GM19043 (cell line): ENCODE measurements around the gene REL.
"Not testable (repeated sequence)": the region's sequence is repeated elsewhere in the genome, so short reads cannot be mapped to it uniquely, and the experiment has no call there.

Source experiments
- ATAC-seq: cut with Tn5 transposase; IDR thresholded peaks from one replicate; pipeline ENCODE4 v1.9.1; 2021; ENCODE audit warnings: low read depth; ENCODE audit not compliant: unreplicated experiment

Gene REL

DNA sequence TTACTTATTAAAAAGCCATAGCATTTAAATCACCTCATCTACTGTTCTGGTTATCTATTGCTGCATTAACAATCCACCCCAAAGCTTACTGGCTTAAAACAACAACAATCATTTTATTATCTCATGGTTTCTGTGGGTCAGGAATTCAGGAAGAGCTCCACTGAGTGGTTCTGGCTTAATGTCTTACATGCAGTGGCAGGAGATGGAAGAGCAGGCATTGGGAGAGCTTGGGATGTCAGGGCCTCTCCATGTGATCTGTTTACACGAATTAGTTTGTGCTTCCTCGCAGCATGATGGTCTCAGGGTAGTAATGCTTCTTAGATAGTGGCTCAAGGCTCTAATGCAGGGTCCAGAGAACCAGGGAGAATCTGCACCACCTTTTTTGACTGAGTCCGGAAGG is 14.4 kb upstream of the REL start:
- ATAC-seq: no peak

DNA sequence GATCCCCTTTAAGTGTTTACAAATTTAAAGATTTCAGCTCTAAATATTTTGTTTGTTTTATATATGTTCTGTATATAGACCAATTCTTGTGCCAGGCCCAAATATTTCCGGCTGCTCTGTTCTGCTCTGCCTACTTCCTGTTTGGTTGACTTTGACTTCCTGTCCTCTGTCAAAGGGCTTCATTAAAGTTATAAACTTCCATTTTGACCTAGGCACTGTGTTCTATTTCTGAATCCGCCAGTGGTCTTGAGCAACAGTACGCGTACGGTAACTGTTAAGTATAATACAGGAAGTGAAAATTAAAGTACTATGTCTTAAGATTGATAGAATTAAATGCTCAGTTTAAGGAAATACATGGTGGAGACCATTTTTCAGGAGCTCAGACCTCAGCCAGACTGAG is 13.5 kb upstream of the REL start:
- no peak for ATAC-seq

DNA sequence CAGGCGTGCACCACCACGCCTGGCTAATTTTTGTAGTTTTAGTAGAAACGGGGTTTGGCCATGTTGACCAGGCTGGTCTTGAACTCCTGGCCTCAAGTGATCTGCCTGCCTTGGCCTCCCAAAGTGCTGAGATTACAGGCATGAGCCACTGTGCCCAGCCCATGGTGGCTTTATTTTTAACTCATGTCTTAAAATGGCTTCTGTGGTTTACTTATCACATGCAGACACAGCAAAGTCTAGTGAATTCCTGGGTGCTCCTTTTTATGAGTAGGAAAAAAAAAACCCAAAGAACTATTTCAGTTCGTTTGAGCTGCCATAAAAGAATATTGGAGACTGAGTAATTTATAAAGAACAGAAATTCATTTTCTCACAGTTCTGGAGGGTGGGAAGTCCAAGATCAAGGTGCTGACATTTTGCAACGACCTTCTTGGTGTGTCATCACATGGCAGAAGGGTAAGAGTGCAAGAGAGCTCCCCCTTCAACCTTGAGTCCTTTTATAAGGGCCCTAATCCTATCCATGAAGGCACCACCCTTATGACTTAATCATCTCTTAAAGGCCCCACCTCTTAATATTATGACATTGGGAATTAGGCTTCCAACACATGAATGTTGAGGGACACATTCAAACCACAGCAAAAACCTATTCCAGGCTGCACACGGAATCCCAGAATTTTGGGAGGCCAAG is 12.6 kb upstream of the REL start:
- ATAC-seq: no peak

DNA sequence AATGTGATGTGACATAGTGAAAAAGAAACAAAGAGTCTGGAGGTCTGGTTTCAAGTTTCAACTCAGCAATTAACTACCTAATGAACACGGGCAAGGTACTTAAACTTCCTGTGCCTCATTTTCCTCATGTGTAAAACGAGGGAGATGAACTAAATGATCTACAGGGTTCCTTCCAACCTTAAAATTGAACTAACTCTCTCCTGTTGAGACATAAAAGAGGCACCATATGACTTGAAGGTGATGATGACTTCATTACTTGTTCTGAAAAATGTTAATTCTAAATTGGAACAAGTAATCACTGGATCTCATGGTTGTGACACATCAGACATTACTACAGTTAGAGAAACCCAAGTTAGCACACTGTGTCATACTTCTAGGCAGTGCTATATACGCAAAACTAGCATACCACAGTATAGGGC is 8.9 kb upstream of the REL start:
- ATAC-seq: no peak

DNA sequence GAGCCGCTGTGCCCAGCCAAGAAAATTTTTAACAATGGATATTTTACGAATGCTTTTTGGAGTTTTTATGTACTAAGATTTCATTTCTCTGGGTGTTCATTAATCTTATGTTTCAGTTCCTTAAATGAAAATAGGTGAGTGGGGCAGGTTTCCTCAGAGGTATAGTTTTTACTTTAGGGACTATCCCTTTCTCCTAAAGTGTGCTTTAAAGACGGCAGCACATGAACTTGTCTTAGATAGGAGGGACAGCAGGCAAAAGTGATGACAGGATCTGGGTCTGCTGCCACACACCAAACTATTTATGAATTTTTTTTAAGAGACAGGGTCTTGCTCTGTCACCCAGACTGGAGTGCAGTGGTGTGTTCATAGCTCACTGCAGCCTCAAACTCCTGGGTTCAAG is 8.0 kb upstream of the REL start:
- peak; percentile 83 for ATAC-seq

DNA sequence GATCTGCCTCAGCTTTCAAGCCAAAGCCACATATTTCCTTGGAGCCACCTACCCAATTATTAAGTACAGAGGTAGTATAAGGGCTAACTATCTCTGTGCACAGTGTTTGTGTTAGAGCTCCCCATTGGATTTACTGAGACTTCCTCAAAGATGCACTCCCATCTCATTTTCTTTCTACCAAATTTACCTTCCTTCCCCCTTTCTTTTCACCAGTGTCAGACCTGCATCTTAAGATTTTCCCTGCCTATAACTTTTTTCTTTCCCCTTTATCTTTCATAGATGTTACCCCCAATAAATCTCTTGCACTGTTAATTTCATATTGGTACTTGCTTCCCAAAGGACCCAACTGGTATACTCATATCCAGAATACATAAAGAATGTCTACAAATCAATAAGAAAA is 5.9 kb upstream of the REL start:
- ATAC-seq: no peak

DNA sequence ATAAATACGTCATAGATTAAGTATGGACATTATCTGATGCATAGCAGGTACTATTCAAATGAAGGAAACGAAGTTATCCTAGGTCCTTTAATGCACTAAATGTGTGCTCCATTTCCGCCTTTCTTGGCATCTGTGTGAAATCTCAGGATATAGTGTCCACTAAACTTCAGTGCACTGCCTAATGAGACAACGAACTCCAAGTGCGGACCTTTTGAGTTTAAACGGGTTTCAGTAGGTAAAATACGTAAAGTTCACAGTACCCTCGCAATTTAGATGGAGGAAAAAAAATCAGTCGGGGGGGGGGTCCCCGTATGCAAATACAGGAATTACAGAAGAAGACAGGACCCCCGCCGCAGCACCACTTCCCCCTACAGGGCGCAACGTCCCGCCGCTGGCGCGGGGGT is 729 bp upstream of the REL start:
- ATAC-seq: peak; percentile 1

DNA sequence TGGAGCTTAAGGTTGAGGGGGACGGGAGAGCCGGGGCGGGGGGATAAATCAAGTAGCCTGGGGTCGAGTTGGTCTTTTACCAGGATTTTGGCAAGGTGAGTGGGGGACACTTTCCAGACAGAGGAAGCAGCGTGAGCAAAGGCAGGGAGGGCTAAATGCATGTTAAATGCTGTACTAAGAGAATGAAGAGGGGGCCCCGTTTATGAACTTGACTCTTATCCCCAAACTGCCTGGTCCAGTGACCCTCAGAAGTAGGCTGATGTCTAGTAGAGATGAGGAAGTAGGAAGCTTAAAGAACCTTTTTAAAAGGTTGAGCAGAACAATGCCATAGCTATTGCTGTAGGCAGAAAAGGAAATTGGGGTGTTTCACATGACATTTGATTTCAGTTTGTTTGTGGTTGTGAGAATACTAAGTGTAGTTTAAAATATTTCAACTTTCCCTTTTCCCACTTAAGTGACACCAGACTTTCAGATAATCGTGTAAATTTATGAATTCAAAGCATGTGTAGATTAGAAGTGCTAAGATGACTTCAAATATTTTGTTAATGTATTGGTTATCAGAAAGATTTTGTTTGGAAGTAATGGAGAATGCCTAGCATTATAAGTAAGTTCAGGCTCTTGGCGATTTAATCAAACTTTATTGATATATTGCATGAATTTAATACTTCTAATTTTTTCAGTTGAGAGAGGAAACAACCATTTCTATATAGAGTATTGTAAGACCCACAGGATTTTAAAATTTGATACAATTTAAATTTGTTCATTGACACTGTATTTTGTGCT is 1.8 kb downstream of the REL start:
- ATAC-seq: peak; percentile 33

DNA sequence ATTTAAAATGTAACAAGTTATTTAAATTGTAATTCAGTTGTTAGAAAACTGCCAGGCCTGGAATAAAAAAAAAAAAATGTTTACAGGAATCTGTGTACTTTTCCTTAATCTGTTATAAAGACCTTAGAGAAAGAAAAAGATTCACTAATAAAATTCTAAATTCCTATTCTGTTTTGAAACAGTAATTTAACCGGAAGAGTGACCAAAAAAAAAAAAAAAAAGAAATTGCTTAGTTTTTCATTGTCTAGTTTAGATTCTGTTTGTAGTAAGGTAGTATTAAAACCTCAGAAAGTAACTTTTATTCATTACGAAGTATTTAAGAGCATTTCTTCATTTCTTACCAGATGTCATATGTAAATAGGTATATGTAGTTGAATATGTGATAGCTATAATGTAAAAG is 2.5 kb downstream of the REL start:
- no peak for ATAC-seq

DNA sequence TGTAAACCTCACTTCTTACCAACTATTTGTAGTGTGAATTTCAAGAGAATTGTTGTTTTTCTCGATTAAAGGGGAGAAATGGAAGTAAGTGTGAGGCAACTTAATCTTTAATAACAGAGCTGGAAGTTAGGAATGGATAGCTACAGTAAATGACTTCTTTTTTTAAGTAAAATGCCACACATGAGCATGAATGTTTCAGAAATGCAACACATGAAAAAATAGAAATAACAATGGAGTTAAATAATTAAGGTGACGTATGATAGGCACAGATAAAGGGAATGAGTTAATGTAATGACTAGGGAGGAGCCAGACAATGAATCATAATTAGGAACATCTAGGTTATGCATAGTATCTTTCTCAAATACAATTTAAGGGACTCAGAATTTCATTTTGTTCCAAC is 3.4 kb downstream of the REL start:
- ATAC-seq: no peak

DNA sequence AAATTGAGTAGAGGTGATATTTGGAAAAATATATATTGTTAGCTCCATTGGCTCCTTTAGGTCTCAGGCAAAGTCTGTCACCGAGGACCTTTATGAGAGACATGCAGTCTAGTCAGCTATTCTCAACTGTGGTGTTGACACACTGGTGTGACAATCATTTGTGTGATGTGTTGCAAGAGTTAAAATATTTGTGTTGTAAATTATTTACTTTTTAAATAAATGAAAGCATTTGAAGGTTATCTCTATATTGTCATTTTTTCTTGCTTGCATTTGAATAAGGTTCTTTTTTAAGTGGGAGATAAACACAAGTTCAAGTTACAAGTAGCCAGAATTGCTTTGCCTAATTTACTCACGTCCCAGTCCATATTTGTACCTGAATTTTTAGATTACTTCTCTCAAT is 4.3 kb downstream of the REL start:
- ATAC-seq: no peak

DNA sequence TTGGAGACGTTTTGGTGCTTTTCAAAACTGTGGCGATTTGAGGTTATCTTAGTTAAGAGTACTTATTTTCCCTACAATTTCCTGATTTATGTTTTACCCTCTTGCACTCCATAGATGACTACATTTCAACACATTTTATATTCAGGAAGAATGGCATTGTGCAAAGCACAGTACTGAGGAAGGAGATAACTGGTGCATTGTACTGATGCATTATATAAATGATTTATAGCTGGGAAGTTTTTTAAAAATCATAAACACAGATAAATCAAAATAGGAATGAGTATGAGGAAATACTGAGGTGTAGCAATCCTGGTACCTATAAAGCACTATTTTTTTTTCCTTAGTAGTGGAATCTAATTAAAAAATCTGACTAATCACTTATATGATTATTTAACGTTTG is 5.6 kb downstream of the REL start:
- no peak for ATAC-seq

DNA sequence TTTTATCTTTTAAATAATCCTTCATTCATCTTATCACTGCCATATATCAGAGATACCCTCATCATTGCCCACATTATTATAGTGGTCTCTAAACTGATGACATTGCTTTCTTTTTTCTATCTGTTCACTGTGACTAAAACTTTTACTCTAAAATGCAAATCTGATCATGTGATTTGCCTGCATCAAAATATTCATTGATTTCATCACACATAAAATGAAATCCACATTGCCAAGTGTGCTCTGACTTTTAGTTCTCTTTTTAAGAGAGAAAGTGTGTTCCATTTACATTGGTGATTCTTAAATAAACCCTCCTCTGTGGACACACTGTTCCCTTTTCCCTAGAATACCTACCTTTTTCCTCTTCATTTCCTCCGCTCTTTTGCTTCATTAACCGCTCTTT is 7.5 kb downstream of the REL start:
- no peak for ATAC-seq

DNA sequence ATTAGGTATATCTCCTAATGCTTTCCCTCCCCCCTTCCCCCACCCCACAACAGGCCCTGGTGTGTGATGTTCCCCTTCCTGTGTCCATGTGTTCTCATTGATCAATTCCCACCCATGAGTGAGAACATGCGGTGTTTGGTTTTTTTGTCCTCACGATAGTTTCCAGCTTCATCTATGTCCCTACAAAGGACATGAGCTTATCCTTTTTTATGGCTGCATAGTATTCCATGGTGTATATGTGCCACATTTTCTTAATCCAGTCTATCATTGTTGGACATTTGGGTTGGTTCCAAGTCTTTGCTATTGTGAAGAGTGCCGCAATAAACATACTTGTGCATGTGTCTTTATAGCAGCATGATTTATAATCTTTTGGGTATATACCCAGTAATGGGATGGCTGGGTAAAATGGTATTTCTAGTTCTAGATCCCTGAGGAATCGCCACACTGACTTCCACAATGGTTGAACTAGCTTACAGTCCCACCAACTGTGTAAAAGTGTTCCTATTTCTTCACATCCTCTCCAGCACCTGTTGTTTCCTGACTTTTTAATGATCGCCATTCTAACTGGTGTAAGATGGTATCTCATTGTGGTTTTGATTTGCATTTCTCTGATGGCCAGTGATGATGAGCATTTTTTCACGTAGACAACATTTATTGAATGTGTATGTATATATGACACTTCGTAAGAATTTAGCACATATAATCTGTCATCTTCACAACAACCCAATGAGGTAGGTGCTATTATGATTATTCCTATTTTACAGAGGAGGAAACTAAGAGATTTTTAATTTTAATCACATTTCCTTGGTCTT is 8.4 kb downstream of the REL start:
- ATAC-seq: not testable (repeated sequence)

DNA sequence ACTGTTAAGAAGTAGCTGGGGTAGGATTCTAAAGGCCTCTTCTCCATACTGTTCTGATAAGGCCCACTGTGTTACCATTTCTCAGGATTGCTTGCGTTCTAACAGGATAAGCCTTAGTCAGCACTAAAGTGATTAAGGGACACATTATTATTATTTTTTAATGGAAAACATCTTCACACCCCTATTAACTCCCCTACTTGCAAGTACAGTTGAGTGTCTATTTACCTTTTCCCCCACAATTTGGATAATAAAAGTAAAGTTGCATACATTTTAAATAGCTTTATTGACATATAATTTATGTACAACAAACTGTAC is 9.0 kb downstream of the REL start:
- no peak for ATAC-seq

DNA sequence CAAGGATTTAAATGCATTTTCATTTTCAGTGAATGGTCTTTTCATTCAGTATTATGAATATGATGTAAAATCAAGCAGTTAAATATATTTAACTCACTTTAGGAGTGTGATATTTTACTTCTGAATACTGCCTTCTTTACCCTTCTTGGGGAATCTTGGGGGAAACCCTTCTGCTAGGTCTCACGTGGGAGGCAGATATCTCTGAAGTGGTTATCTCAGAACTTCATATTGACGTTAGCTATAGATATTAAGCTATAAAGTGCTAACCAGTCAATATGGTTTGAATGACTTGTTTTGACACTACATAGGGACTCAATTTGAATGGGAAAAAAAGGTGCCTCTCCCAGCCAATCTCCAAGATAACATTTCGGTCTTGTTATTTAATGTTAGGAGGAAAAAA is 9.8 kb downstream of the REL start:
- ATAC-seq: no peak

DNA sequence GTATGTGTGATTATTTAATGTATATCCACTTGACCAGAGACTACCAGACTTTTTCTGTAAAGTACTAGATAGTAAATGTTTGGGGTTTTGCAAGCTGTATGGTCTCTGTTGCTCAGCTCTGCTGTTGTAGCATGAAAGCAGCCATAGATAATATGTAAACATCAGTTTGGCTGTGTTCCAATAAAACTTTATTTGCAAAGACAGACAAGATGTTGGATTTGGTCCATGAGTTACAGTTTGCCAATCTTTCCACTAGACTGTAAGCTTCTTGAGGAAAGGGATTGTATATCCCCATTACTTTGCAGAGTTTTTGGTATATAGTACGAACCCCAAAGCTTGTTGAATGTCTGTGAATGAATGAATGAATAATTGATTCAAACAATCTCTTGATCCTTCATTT is 17.2 kb downstream of the REL start:
- no peak for ATAC-seq

DNA sequence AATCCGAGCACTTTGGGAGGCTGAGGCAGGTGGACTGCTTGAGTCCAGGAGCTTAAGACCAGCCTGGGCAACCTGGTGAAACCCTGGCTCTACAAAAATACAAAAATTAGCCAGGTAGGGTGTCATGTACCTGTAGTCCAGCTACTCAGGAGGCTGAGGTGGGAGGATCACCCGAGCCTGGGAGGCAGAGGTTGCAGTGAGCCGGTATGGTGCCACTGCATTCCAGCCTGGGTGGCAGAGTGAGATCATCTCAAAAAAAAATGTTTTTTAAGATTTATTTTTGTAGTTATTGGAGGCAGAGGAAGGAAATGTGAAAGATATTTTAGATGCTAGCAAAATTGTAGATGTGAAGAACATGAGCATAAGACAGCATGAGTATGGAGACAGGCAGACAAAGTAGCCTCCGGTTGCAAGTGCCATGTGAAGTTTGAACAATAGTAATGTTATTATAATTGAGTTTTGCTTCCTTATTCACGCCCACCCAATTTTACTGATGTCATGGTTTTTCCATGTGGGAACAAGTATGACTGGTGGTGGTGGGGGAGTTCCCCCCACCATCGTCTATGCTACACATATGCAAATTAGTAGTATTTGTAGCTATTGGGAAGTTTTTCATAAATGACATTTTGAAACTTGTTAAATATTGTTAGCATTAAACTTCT is 18.0 kb downstream of the REL start:
- peak; percentile 51 for ATAC-seq

DNA sequence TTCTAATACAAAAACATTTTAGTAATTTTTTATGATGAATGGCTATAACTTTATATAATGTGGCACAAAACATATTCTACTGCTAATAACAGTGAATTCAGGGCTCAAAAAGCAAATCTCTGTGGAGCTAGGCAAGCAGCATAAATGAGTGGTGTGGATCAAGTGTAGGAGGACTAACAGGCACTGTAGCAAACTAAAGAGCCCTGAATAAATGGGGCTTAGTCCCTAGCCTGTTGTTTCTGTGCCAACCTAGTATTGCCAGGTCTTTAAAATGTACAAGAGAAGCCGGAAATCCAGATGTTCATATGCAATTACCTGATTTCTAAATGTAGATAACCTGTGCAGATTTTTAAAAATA is 18.5 kb downstream of the REL start:
- ATAC-seq: peak; percentile 34

DNA sequence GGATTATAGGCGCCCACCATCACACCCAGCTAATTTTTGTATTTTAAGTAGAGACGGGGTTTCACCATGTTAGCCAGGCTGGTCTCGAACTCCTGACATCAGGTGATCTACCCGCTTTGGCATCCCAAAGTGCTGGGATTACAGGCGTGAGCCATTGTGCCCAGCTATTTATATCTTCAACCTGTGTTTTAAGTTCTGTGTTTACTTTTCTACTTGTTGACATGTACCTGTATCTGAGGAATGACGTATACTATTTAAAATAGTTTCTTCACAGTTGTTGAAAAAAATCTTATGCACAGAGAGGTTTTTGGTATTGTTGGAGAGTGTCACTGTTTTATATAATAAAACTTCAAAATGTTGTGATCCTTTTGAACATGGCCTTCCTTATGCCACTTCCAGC is 19.9 kb downstream of the REL start:
- not testable (repeated sequence) for ATAC-seq

DNA sequence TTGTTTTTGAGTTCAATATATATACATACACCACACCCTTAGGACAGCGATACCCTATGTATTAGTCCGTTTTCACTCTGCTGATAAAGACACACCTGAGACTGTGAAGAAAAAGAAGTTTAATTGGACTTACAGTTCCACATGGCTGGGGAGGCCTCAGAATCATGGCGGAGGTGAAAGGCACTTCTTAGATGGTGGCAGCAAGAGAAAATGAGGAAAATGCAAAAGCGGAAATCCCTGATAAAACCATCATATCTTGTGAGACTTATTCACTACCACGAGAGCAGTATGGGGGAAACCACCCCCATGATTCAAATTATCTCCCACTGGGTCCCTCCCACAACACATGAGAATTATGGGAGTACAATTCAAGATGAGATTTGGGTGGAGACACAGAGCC is 24.5 kb downstream of the REL start:
- ATAC-seq: not testable (repeated sequence)
